OCI-LY3 (cell line): ENCODE results near the gene TACC3.

Experiments
- H2AFZ ChIP-seq: fragments of 200-600, 300-600 bp; shearing (Covaris generic); 2 replicates; pipeline ENCODE4 v1.6.0; 2014; ENCODE audit warnings: antibody characterized with exemption, low read depth, low read length
- H3K27ac ChIP-seq: fragments of 200-600, 300-600 bp; sonication (generic); 2 replicates; pipeline ENCODE4 v1.5.1; 2014; ENCODE audit warnings: mild to moderate bottlenecking, low read length, moderate library complexity, mixed read lengths
- H3K27me3 ChIP-seq: fragments of 200-600, 300-600 bp; sonication (generic); 2 replicates; pipeline ENCODE4 v1.6.1; 2014; ENCODE audit warnings: low read depth, low read length, mixed read lengths
- H3K36me3 ChIP-seq: fragments of 200-600, 300-600 bp; sonication (generic); replicated peaks from 2 replicates; pipeline ENCODE3; 2014; ENCODE audit warnings: low read depth, low read length, mixed read lengths
- H3K4me1 ChIP-seq: fragments of 300-600, 200-600 bp; sonication (generic); 2 replicates; pipeline ENCODE4 v1.6.1; 2014; ENCODE audit warnings: low read length, mixed read lengths
- H3K4me2 ChIP-seq: fragments of 200-600, 300-600 bp; sonication (generic); 2 replicates; pipeline ENCODE4 v1.6.1; 2014; ENCODE audit warnings: low read length, mixed read lengths
- H3K4me3 ChIP-seq: fragments of 300-600, 200-600 bp; sonication (generic); 2 replicates; pipeline ENCODE4 v1.5.1; 2014; ENCODE audit warnings: antibody characterized with exemption, mild to moderate bottlenecking, low read length, moderate library complexity
- H3K79me2 ChIP-seq: fragments of 300-600, 200-600 bp; shearing (Covaris generic); 2 replicates; pipeline ENCODE4 v1.6.1; 2014; ENCODE audit warnings: mild to moderate bottlenecking, low read length, mixed read lengths
- H3K9ac ChIP-seq: fragments of 300-600, 200-600 bp; shearing (Covaris generic); 2 replicates; pipeline ENCODE4 v1.6.0; 2014; ENCODE audit warnings: mild to moderate bottlenecking, low read length, moderate library complexity
- H3K9me3 ChIP-seq: fragments of 200-600, 300-600 bp; shearing (Covaris generic); 2 replicates; pipeline ENCODE4 v1.6.1; 2014; ENCODE audit warnings: low read length, mixed read lengths; ENCODE audit not compliant: insufficient read depth
- H4K20me1 ChIP-seq: fragments of 200-600, 300-600 bp; sonication (generic); 2 replicates; pipeline ENCODE4 v1.6.1; 2016; ENCODE audit warnings: low read length, mixed read lengths; ENCODE audit not compliant: insufficient read depth
- CTCF ChIP-seq: fragments of 200-600, 300-600 bp; sonication (generic); IDR thresholded peaks from 2 replicates; pipeline ENCODE4 v1.5.1; 2014; ENCODE audit warnings: antibody characterized with exemption, low read length, low read depth
- EZH2phosphoT487 ChIP-seq: fragments of 200-600 bp; shearing (Covaris generic); IDR thresholded peaks from 2 replicates; pipeline ENCODE4 v1.6.1; 2018; ENCODE audit warnings: antibody characterized with exemption, mixed run types, low read depth

TACC3 gene

DNA sequence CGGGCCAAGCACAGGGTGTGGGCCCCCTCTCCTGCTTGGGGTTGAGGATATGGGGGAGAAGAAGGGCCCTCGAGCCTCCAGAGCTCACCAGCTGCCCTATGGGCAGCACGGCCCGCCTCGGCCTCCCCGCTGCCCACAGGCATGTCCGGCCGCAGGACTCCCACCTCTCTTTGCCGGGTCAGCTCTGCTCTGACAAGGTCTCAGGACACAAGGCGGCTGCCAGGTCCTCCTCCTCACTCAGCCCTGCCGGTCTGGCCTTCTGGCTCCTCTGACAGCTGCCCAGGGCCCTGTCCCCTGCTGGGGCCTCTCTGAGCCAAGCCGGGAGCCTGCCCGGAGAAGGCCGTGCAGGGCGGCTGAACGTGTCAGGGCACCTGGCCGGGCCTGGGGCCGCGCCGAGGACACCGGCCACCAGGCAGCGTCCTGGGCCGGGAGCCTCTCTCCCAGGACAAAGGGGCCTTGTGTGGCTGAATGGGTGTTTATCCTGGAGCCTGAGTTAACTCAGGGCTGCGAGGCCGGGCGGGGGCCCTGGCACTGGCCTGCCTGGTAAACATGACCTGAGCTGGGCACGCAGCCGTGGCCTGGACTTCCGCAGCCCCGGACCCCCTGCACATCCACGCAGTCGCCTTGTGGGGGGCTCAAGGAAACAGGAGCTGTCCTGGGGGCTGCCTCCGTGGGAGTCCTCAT lies 25.7 kb downstream of the TACC3 start:
- Histone ChIP-seq H3K27ac (no peak overlapping the region), H3K9me3 (no peaks in the 10 kb centered on the region), H4K20me1 (no peaks in the 10 kb centered on the region), H3K4me3 (no peak overlapping the region), H2AFZ (no peak overlapping the region), H3K79me2 (no peaks in the 10 kb centered on the region), H3K9ac (no peak overlapping the region), H3K4me2 (no peak overlapping the region), H3K4me1 (peaks cover 5% of the 10 kb centered on the region), H3K36me3 (peaks cover 11% of the 10 kb centered on the region), H3K27me3 (no peaks in the 10 kb centered on the region)
- TF ChIP-seq CTCF: no peak
- no peak for TF ChIP-seq EZH2phosphoT487

DNA sequence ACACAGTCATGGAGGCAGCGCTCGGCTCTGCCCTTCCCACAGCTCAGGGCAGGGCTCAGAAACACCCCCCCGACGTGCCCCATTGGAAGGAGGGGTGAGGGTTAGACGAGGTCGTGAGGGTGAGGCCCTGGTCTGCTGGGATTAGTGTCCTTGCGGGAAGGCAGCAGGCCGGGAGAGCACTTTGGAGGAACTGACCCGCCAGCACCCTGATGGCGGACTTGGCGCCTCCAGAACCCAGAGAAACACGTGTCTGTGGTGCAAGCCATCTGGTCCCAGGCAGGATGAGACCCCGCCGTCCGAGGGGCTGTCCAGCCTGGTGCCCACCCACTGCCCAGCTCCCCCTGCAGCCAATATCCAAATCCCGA lies 26.3 kb downstream of the TACC3 start:
- Histone ChIP-seq H2AFZ (no peak overlapping the region), H3K9ac (no peak overlapping the region), H3K36me3 (peaks cover 9% of the 10 kb centered on the region), H3K79me2 (no peaks in the 10 kb centered on the region), H3K4me1 (peaks cover 10% of the 10 kb centered on the region), H3K27ac (no peak overlapping the region), H3K9me3 (no peaks in the 10 kb centered on the region), H3K4me3 (no peak overlapping the region), H4K20me1 (no peaks in the 10 kb centered on the region), H3K4me2 (no peak overlapping the region), H3K27me3 (no peaks in the 10 kb centered on the region)
- TF ChIP-seq EZH2phosphoT487: no peak
- no peak for TF ChIP-seq CTCF

- TF ChIP-seq CTCF: peak; percentile 83
- TF ChIP-seq EZH2phosphoT487: no peak
- no peaks in the 10 kb centered on the region for H3K27me3 ChIP-seq
- peak overlapping the region; percentile 89 for H2AFZ ChIP-seq
- no peak overlapping the region for H3K27ac ChIP-seq
- H3K9ac ChIP-seq: peak overlapping the region; percentile 43; the same call in 1 of the 2 replicates
- no peaks in the 10 kb centered on the region for H3K79me2 ChIP-seq
- H3K4me1 ChIP-seq: peaks cover 18% of the 10 kb centered on the region
- no peaks in the 10 kb centered on the region for H4K20me1 ChIP-seq
- H3K9me3 ChIP-seq: no peaks in the 10 kb centered on the region
- peak overlapping the region; percentile 77 for H3K4me3 ChIP-seq
- H3K36me3 ChIP-seq: peaks cover 9% of the 10 kb centered on the region
- peak overlapping the region; percentile 98 for H3K4me2 ChIP-seq
Measured at GRCh38 chr4:1748465-1748995, 27.2 kb downstream of the TACC3 start.

DNA sequence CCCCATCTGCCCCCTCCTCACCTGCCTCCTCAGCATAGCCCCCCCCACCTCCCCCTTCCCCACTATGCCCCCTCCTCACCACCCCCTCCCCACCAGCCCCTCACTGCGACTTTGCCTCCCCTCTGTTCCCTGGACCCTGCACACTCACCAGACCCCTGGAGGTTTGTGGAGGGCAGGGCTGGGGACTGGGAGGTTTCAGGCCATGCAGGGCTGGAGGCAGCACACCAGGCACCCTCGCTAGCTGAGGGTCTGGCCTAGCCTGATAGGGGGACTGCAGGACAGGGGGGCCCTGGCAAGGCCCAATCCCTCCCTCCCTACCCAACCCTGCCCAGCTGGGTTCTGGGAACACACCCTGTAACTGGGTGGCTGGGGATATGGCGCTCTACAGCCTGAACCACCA lies 28.0 kb downstream of the TACC3 start:
- TF ChIP-seq EZH2phosphoT487 (no peak), CTCF (no peak)
- no peaks in the 10 kb centered on the region for H4K20me1 ChIP-seq
- H3K36me3 ChIP-seq: peaks cover 9% of the 10 kb centered on the region
- no peak overlapping the region for H2AFZ ChIP-seq
- no peaks in the 10 kb centered on the region for H3K79me2 ChIP-seq
- no peaks in the 10 kb centered on the region for H3K27me3 ChIP-seq
- H3K27ac ChIP-seq: no peak overlapping the region
- no peak overlapping the region for H3K9ac ChIP-seq
- H3K9me3 ChIP-seq: no peaks in the 10 kb centered on the region
- H3K4me2 ChIP-seq: no peak overlapping the region
- peaks cover 21% of the 10 kb centered on the region for H3K4me1 ChIP-seq
- no peak overlapping the region for H3K4me3 ChIP-seq
